ENCODE measurements around the gene SMARCB1.

DNA sequence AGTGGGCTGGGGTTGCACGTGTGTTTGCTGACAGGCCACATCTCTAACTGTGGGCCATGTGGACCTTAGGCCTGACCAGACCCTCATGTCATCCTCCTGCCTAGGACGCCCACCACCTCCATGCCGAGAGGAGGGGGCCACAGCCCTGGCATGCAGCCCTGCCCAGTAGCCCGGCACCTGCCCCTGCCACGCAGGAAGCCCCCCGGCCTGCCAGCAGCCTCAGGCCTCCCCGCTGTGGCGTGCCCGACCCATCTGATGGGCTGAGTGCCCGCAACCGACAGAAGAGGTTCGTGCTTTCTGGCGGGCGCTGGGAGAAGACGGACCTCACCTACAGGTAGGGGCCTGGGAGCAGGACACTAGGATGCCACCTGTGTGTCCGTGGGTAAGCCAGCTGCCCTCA lies 7.7 kb upstream of the SMARCB1 start:
- TF ChIP-seq CTCF (IDR thresholded peaks at IDR 0.05 in 8 of 11, conservative IDR thresholded peaks at IDR 0.05 in 3 of 11) = no peak
- no peak for TF ChIP-seq POLR2A (IDR thresholded peaks at IDR 0.05)
- TF ChIP-seq POLR2AphosphoS5 (IDR thresholded peaks at IDR 0.05) = no peak
